Measurements from ENCODE around the gene DCLK2.

DNA sequence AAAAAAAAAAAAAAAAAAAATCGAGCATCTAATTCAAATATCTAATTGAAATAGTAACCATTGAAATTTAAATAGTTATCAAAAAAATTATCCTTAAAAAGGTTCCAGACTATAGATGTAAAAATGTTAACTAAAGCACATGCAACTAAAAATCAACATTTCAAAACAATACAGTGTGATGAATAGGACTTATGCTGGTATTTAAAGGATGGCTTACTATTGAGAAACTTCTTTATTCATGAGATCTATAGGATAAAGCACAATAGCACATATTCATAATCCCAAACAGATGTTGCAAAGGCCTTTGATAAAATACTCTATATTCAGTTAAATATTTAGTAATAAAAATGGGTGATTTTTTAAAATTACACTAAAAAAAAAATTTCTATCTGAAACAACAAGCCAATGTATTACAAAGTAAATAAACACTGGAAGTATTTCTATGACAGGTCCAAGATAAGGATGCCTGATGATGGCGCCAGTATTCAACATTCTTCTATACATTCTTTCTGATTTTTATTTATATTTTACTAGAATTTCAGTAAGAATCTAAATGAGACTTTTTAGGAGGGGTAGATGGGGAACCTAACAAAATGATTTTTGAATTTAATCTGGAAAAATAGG, 26.3 kb downstream of the DCLK2 start:
- TF ChIP-seq EZH2phosphoT487 (IDR thresholded peaks at IDR 0.05; ENCODE audit: borderline replicate concordance, low read length) = no peak
- TF ChIP-seq, protein P1, sequence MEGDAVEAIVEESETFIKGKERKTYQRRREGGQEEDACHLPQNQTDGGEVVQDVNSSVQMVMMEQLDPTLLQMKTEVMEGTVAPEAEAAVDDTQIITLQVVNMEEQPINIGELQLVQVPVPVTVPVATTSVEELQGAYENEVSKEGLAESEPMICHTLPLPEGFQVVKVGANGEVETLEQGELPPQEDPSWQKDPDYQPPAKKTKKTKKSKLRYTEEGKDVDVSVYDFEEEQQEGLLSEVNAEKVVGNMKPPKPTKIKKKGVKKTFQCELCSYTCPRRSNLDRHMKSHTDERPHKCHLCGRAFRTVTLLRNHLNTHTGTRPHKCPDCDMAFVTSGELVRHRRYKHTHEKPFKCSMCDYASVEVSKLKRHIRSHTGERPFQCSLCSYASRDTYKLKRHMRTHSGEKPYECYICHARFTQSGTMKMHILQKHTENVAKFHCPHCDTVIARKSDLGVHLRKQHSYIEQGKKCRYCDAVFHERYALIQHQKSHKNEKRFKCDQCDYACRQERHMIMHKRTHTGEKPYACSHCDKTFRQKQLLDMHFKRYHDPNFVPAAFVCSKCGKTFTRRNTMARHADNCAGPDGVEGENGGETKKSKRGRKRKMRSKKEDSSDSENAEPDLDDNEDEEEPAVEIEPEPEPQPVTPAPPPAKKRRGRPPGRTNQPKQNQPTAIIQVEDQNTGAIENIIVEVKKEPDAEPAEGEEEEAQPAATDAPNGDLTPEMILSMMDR (conservative IDR thresholded peaks at IDR 0.05; ENCODE audit: low read depth, low read length) = no peak; the same call in 1 of the 2 replicates
